ENCODE data around the gene SNCAIP. TPM values are rescaled to one million over a fixed set of nuclear protein-coding genes. Genes with fewer than 3 reads are reported as not detected.

SNCAIP gene
- total RNA-seq, 2 donors from 2014 or later = not detected

DNA sequence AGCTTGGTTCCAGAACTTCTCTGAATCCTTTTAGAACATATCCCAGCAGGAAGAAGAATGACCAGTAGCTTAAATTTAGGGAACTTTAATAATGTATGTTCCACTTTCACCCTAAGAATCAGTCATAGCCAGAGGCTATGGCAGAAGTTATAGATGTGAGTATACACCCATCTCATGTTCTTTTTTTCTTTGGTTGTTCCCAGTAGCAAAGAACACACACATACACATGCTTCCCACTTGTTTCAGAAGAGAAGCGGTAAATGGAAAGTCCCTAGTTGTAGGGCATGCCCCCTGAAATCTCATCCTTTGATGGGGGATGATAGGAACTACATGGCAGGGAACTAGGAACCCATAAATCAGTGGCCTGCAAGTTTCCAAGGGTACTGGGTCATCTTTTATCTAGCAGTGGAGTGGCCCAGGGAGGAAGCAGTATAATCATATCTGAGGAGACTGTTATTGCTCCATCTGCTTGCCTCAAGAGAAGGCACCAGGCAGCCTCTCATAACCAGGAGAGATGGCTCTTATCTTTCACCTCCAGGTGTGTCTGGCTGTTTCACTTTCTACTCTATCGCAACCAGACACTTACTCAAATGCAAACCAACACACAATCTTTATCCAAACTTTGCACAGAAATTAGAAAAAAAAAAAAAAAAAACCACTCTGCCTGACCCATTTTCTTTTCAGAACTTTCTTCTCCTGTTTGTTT lies 109.5 kb downstream of the SNCAIP start:
- no peak for DNase-seq (ENCODE audit: low spot score in 2 of 2)
- no peak for ATAC-seq
- Mint-ChIP-seq H3K36me3 (no peaks in the 10 kb centered on the region), H3K27ac (no peak overlapping the region), H3K9me3 (peaks cover 0 to 4% of the 10 kb centered on the region in 2 donors)

DNA sequence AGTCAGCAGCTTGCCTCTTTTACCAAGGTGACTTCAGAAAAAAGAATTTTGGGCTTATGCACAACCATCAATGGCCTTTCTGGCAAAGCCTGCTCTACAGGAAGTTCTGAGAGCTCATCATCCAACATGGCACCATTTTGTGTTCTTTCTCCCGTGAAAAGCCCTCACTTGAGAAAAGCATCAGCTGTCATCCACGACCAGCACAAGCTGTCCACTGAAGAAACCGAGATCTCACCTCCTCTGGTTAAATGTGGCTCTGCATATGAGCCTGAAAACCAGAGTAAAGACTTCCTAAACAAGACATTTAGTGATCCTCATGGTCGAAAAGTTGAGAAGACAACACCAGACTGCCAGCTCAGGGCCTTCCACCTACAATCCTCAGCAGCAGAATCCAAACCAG lies 111.2 kb downstream of the SNCAIP start:
- Mint-ChIP-seq H3K9me3 (peaks cover 0 to 4% of the 10 kb centered on the region in 2 donors), H3K36me3 (no peaks in the 10 kb centered on the region), H3K27ac (no peak overlapping the region)
- DNase-seq (ENCODE audit: low spot score in 2 of 2) = no peak
- ATAC-seq = no peak

DNA sequence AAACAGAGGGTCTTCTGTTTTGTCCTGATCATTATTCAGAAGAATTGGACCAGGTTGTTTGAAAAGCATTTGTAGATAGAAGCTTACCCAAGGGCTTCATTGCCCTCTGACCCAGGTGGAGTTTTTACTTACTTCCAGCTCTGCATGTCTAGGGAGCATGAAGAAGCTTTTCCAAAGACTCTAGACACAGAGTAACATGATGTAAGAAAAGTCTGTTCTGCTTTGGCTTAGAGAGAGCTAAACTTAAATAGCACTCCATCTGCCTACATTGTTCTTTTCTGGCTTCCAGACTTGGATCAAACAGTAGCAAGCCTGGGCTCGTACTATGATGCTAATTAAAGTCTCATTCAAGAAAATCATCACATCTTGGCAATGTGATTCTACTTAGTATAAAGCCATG lies 112.1 kb downstream of the SNCAIP start:
- peaks cover 4 to 8% of the 10 kb centered on the region in 2 donors for H3K9me3 Mint-ChIP-seq
- DNase-seq (ENCODE audit: low spot score in 2 of 2) (no peak), ATAC-seq (no peak)
- no peaks in the 10 kb centered on the region for H3K36me3 Mint-ChIP-seq
- no peak overlapping the region for H3K27ac Mint-ChIP-seq

DNA sequence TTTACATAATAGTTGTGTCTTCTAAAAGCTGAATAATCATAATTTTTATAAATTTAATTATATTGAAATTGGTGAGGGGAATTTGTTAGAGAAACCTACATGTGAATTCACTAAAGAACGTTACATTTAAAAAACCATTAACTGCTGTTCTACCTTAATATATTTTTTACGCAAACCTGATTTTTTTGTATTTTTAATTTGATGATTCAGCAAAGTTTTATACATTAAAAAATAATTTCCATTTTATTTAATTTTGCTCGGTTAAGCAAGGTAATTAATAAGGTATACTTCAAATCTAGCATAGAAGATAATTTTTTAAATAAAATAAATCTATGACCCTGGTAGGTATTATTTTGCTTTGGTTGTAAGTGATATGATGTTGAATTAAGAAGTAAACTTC lies 114.3 kb downstream of the SNCAIP start:
- no peaks in the 10 kb centered on the region for H3K36me3 Mint-ChIP-seq
- no peak for ATAC-seq
- no peak overlapping the region for H3K27ac Mint-ChIP-seq
- H3K9me3 Mint-ChIP-seq = peaks cover 8% of the 10 kb centered on the region in 2 donors
- DNase-seq (ENCODE audit: low spot score in 2 of 2) = no peak

DNA sequence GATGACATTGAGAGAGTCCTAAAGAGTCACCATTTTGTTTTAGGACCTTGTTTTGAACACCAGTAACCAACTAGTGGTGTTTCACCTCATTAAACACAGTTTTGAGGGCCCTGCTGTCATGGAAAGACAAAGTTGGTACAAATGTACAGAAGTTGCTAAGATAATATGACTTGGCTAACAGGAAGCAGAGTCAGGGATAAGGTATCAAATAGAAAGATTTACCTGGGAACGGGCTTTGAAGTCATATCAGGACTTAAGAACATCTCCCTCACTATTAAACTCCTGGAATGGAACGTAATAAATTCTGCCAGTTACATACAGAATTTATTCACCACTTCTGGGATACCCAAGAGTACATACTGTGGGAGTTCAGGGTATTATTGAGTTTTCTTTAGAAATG lies 115.6 kb downstream of the SNCAIP start:
- ATAC-seq (no peak), DNase-seq (ENCODE audit: low spot score in 2 of 2) (no peak)
- Mint-ChIP-seq H3K9me3 (peaks cover 8% of the 10 kb centered on the region in 2 donors), H3K27ac (no peak overlapping the region), H3K36me3 (no peaks in the 10 kb centered on the region)

DNA sequence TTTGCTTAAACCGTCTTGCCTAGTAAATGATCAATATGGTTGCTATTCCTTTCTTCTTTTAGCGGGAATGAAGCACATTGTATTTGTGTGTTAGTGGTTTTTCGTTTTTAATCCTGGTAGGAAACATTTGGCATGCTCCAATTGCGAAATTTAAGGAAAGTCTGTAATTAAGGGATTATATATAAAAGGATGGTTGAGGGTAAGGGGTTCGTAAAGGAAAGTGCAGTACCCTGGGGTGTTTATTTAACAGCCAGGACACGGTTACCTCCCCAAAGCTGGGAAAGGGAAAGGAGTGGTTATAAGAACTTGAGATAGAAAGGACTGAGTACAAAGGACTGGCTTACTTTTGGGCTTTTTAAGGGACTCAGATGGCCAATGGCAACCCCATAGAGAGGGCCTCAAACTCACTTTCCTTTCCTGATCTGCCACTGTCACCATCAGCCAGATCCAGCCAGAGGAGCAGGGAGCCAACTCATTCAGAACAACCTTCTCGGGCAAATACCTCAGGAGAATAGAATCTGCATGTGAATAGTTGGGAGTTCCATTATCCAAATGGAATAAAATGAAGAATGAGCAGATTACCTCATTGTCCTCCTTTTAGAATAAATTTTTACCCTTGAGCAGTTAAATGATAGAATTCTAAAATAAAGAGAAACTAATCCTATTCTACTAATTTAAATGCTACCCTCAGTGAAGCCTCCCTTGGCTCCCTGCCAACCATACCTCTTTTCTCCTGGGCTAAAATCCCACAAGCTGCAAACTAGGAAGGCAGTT lies 117.7 kb downstream of the SNCAIP start:
- no peak for DNase-seq (ENCODE audit: low spot score in 2 of 2)
- no peaks in the 10 kb centered on the region for H3K36me3 Mint-ChIP-seq
- no peak for ATAC-seq
- no peak overlapping the region for H3K27ac Mint-ChIP-seq
- H3K9me3 Mint-ChIP-seq = peaks cover 8% of the 10 kb centered on the region in 2 donors

DNA sequence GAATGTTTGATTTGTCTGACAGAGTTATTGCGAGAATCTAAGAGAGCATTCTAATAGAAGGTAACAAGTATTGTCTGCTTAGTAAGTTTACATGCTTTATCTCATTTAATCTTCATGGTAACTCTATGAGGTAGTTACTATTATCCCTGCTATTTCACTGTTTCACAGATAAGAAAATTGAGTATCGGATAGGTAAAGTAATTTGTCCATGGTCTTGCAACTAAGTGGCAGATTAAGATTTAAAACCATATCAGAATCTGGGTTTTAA lies 118.2 kb downstream of the SNCAIP start:
- no peak overlapping the region for H3K27ac Mint-ChIP-seq
- H3K9me3 Mint-ChIP-seq = peaks cover 7 to 8% of the 10 kb centered on the region in 2 donors
- no peaks in the 10 kb centered on the region for H3K36me3 Mint-ChIP-seq
- ATAC-seq = no peak
- no peak for DNase-seq (ENCODE audit: low spot score in 2 of 2)

DNA sequence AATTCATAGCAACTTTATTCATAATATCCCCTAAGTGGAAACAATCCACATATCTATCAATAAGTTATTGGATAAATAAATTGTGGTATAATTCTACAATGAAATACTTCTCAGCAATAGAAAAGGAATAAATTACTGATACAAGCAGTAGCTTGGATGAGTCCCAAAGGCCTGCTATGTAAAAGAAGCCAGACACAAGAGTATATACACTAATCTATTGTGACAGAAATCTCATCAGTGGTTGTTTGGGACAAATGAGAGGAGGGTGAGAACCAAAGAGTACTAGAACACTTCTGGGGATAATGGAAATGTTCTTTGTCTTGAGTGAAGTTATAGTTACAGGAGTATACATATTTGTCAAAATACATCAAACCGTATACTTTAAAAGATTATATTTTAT lies 119.3 kb downstream of the SNCAIP start:
- ATAC-seq (no peak), DNase-seq (ENCODE audit: low spot score in 2 of 2) (no peak)
- Mint-ChIP-seq H3K27ac (no peak overlapping the region), H3K36me3 (no peaks in the 10 kb centered on the region), H3K9me3 (peaks cover 4 to 8% of the 10 kb centered on the region in 2 donors)

DNA sequence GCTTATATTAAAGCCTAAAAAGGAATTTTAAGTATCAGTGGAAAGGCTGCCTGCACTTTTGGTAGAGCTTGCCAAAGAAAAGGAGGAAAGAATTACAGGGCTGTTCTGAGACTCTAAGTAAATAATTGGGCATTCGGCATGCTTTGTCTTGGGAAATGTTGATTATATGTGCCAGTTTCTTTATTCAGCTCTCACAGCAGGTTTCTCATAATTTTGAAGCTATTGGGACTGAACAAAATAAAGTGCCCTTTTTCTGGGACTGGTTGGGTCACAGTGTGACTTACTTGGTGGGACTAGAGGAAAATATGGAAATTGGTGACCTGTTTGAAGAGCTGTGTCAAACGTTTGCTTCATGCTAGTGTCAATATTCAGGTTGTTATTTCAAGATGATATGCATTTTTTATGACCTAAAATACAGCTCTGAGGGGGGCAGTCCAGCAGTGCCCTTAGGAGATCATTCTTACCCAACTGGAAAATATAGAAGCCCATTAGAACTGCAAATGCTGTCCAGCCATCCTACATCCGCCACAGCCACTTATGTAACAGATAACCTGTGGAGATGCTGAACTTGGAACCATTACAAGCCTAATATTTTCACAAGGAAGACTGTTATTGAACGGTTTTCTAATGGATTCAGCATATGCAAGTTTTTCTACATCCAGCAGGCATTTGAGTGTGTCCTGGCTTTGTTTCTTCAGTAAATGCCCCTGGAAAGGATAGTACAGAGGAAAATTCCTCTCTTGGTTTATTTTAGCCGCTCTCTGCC lies 122.4 kb downstream of the SNCAIP start:
- no peak for DNase-seq (ENCODE audit: low spot score in 2 of 2)
- Mint-ChIP-seq H3K9me3 (peaks cover 2 to 7% of the 10 kb centered on the region in 2 donors), H3K27ac (no peak overlapping the region), H3K36me3 (no peaks in the 10 kb centered on the region)
- ATAC-seq = no peak

DNA sequence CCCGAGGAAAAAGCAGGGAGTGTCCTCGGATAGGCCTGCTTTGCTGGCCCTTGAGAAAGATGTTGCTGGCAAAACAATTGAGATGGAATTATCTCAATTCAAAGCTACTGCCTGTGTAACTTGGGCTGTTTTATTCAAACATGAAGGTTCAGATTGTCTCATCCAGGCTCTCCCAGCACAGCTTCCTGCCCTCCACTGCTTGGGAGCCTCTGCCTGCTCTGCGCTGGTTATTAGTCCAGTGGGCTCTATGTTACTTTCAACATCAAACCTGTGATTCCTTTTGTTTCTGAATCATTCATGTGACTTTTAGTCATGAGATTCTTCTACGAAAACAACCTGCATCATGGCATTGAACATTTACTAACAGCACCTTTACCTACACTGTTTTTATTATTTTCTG lies 123.2 kb downstream of the SNCAIP start:
- DNase-seq (ENCODE audit: low spot score in 2 of 2) = no peak
- H3K36me3 Mint-ChIP-seq = no peaks in the 10 kb centered on the region
- peaks cover 0 to 7% of the 10 kb centered on the region in 2 donors for H3K9me3 Mint-ChIP-seq
- no peak overlapping the region for H3K27ac Mint-ChIP-seq
- no peak for ATAC-seq

DNA sequence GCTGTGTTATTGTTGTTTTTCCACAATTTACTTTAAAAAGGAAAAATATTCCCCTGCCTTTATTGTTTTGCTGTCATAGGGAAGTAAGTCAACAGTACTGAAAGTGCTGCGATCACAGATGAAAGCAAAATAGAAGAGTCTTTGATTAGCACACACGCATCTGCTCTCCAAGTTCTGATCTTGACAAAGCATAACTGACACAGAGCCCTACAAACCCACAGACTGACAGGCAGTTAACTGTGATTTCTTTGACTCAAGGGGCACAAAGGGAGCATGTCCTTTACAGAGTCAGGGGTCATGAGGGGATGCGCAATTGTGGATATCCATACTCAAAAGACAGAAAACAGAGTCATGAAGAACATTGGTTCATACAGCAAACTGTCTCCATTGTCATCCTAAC lies 123.7 kb downstream of the SNCAIP start:
- no peak for DNase-seq (ENCODE audit: low spot score in 2 of 2)
- Mint-ChIP-seq H3K36me3 (no peaks in the 10 kb centered on the region), H3K9me3 (peaks cover 0 to 7% of the 10 kb centered on the region in 2 donors), H3K27ac (no peak overlapping the region)
- ATAC-seq = no peak

DNA sequence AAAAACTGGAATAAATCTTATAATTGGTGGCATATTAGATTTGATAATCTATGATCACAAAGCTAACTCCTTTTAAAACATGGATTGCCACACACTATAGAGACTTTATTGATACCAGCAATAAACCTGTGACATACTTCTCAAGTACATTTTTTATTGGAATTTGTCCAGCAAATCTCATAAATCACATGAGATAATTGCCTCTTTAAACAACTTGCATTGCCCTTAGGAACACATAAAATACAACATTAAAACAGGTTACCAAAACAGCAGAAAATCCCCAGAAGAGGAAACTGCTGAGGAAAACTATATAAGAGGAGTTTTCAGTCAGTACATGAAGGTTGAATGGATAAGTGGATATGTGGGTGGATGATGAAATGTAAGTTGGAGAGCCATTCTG lies 124.6 kb downstream of the SNCAIP start:
- no peak overlapping the region for H3K27ac Mint-ChIP-seq

DNA sequence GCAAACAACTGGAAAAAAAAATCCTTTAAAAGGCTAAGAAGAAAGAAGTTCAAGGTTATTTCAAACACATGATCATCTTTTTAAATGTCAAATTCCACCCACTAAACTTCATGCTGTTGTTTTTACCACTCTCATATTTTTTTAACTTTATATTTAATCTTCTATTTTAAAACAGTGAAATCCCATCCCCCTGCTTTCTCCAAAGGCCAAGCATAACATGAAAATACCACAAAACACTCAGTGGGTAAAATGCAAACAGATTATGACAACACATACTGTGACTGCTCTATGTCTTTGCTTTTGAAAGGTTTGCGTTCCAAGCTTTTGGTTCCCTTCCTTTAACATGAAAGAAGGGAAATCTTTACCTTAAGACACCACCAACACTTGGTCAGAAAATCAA lies 127.6 kb downstream of the SNCAIP start:
- ATAC-seq (no peak), DNase-seq (ENCODE audit: low spot score in 2 of 2) (no peak)
- Mint-ChIP-seq H3K36me3 (no peaks in the 10 kb centered on the region), H3K9me3 (peaks cover 0 to 7% of the 10 kb centered on the region in 2 donors), H3K27ac (no peak overlapping the region)

More for the DNA sequence above, 124.6 kb downstream of the SNCAIP start:
- Mint-ChIP-seq H3K9me3 (peaks cover 0 to 7% of the 10 kb centered on the region in 2 donors), H3K36me3 (no peaks in the 10 kb centered on the region)
- ATAC-seq (no peak), DNase-seq (ENCODE audit: low spot score in 2 of 2) (no peak)

DNA sequence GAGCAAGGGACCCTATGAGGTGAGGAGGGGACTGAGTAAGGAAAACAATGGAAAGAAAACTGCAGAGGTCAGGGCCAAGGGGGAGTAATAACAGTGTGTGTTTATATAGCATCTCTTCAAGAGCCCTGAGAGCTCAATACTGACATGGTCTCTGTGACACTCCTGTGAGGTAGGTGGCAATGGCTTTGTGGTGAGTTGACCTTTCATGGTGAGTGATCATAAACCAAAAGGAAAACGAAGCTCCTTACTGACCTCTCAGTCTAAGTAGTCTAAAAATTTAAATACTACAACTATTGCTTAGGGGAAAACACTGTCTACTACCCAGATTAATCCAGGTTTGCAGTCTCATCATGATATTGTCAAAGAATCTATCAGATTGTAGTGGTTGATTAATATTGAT lies 130.9 kb downstream of the SNCAIP start:
- Mint-ChIP-seq H3K36me3 (no peaks in the 10 kb centered on the region), H3K9me3 (peaks cover 0 to 7% of the 10 kb centered on the region in 2 donors), H3K27ac (no peak overlapping the region)
- DNase-seq (ENCODE audit: low spot score in 2 of 2) (no peak), ATAC-seq (peak in 1 of 2 donors; percentile 28)

DNA sequence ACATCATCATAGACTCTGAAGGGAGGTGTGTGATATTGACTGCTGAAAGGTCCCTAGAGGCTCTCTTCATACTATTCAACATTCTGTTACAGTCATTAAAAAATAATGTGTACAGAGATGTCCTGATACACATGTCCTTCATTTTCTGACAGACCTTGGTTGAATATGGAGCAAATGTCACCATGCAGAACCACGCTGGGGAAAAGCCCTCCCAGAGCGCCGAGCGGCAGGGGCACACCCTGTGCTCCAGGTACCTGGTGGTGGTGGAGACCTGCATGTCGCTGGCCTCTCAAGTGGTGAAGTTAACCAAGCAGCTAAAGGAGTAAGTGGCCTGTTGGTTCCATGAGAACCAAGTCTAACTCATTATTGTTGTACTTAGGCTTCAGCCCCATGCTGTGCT lies 132.4 kb downstream of the SNCAIP start:
- H3K36me3 Mint-ChIP-seq = no peaks in the 10 kb centered on the region
- DNase-seq (ENCODE audit: low spot score in 2 of 2) (no peak), ATAC-seq (no peak)
- no peaks in the 10 kb centered on the region for H3K9me3 Mint-ChIP-seq
- no peak overlapping the region for H3K27ac Mint-ChIP-seq

DNA sequence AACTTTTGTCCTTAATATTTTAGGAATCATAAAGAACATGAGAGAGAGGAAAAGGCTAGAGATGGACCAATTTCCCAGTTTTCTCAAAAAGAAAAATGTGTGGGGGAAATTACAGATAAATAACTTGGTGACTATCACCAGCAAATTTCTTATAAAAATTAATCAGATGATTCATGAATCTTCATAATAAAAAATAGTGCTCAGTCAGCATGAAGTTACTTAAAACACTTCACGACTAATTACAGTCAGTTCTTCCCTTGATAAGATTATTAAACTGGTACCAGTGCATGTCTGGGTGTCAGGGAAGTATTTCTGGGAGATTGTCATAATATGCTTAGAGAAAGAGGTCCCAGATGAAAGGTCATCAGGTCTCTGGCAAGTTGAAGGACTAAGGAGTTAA lies 133.0 kb downstream of the SNCAIP start:
- DNase-seq (ENCODE audit: low spot score in 2 of 2) (no peak), ATAC-seq (no peak)
- no peaks in the 10 kb centered on the region for H3K36me3 Mint-ChIP-seq
- H3K27ac Mint-ChIP-seq = no peak overlapping the region
- no peaks in the 10 kb centered on the region for H3K9me3 Mint-ChIP-seq

DNA sequence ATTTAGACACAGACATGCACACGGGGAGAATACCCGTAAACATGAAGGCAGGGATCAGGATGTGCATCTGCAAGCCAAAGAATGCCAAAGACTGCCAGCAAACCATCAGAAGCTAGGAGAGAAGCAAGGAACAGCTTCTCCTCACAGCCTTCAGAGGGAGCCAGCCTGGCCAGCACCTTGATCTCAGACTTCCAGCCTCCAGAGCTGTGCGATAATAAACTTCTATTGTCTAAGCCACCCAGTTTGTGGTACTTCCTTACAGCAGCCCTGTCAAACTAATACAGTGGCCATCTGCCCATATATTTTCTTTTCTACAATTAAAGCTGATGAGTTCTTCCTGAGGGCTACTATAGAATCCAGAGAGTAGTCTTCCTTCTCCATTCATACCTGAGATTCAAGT lies 135.0 kb downstream of the SNCAIP start:
- no peaks in the 10 kb centered on the region for H3K36me3 Mint-ChIP-seq
- DNase-seq (ENCODE audit: low spot score in 2 of 2) = no peak

More for the DNA sequence above, 135.0 kb downstream of the SNCAIP start:
- no peak for ATAC-seq
- Mint-ChIP-seq H3K9me3 (no peaks in the 10 kb centered on the region), H3K27ac (no peak overlapping the region)

Measured in activated naive CD4-positive, alpha-beta T cell treated with anti-CD3 and anti-CD28 coated beads, Interleukin-2, amount 50 U/mL, for 72 hours (primary cell).